ENCODE results near the gene TLE6.
"Not testable (repeated sequence)": the region's sequence is repeated elsewhere in the genome, so short reads cannot be mapped to it uniquely, and the experiment has no call there.

Gene TLE6

DNA sequence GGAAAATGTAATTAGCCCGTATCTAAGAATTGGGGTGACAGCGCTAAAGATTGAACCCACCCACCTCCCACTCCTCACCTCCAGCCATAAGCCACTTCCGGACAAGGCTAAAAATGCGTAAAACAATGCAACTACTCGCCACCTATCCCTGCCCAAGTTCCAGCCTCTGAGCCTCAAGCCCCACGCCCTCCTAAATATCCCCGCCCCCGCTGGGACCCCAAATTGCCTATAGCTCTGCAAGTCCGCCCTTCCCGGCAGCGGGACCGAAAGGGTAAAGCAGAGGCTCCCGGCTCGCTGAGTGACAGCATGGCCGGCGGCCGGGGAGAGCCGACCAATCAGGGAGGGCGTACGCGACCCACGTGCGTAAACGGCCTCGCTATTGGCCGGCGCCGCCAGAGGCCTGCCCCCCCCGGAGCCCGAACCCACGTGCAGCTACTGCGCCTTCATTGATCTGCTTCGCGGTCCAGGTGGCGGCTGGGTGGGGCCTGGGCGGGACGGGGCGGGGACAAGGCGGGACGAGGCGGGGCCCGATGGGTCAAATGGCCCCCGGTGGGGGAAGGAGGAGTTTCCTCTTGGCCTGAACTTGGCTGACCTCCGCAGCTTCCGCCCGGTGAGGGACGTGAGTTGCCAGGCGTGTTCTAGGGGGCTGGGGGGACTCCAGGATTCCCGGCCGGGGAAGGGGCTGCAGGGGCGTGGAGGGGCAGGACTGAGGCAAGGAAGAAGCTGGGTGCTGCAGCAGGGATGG lies at the start of gene TLE6:
Gene TLE6, plus strand, starts transcription at position 564 of the 745 bp plus-strand sequence. CDS start 670 bp downstream, outside the sequence.
- peak; percentile 96 for DNase-seq

DNA sequence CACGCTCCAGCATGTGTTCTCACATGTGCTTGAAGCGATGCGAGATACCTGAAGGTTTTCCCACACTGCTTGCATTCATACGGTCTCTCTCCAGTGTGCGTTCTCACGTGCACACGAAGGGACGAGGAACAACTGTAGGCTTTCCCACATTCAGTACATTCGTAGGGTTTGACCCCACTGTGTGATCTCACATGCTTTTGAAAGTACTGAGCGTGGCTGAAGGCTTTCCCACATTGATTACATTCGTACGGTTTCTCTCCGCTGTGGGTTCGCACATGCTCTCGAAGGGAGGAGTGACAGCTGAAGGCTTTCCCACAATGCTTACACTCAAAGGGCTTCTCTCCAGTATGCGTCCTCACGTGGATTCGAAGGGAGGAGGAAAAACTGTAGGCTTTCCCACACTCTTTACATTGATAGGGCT lies 43.9 kb upstream of the TLE6 start:
- DNase-seq, result no peak

DNA sequence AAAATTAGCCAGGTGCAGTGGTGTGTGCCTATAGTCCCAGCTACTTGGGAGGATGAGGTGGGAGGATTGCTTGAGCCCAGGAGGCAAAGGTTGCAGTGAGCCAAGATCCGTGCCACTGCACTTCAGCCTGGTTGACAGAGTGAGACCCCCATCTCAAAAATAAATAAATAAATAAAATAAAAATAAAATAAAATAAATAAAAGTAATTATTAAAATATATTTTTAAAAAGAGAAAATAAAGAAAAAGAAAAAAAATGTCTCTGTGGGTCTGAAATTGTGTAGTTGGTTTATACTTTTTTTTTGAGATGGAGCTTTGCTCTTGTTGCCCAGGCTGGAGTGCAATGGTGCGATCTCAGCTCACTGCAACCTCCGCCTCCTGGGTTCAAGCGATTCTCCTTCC lies 41.5 kb upstream of the TLE6 start:
- not testable (repeated sequence) for DNase-seq

DNA sequence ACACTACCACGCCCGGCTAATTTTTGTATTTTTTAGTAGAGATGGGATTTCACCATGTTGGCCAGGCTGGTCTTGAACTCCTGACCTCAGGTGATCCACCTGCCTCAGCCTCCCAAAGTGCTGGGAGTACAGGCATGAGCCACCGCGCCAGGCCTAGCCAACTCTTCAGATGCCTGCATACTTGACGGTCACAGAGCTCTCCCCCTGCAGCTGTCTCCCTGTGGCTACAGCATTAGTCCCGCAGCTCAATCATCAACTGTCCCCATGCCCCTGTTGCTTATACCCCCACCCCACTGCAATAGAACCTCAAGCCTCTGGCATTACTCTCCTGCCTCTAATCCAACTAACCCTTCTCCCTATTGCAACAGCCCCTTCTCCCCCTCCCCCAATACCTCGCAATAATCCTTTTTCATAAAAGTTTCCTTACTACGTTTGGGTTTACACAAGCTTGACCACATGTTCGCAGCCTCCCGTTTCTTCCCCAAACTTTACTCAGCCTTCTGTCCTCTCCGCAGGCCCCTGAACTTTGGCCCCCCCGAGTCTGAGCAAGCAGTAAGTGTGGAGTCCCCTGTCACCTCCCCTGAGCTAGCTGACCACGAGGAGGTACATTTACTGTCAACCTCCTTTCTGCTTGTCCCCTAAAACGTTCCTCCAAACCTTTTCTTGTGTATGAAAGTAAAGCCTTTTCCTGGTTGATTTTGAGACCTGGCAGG lies 34.3 kb upstream of the TLE6 start:
- no peak for DNase-seq

DNA sequence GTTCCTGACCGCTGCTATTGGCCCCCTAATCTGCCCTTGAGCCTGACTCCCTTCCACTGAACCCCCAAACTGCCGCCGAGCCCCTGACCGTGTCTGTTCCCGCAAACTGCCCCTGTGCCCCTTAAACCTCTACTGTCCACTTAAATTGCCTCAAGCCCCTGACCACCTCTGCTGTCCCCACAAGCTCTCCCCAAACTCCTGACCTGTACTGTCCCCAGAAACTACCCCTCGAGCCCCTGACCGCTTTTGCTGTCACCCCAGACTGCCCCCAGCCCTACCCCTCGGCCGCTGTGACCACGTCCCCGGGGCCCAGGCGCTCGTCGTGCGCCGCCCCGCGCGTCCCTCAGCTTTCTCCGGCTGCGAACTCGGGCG lies 33.0 kb upstream of the TLE6 start:
- no peak for DNase-seq

DNA sequence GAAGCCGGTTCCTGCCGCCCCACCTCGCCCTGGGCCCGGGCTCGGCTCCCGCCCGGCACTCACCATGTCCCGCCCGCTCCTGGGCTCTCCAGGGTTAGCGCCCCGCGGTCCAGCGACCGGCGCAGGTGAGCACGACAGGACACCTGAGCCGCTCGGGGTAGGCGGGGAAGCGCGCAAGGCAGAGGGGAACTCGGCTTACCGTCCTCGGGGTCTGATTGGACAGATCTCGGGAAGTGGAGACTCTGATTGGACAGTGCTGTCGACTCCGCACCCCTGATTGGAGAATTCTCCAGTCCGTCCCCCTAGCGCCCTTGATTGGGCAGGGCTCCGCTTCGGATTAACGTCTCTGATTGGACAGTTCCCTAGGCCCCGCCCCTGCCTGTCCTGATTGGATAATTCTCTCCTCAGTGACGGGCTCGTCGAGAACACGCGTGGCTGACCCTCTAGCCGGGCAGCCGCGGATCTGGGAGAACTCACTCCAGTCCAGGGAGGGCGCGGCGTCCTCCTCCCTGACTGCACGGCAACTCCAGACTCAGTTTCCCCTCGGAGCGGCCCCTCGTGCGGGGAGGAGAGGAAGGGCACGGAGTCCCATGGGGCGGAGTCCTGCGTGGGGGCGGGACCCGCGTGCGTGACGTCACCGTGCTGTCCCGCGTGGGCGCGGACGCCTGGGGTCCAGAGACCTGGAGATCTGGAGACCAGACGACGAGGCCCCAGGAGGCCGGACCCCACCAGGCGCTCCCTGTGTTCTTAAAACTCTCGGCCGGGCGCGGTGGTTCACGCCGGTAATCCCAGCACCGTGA lies 32.4 kb upstream of the TLE6 start, which contains the start of gene ZNF77:
Gene ZNF77, minus strand, starts transcription at position 197 of the 800 bp plus-strand sequence. Its CDS starts 131 bp downstream, at position 66.
- DNase-seq, result peak; percentile 99

DNA sequence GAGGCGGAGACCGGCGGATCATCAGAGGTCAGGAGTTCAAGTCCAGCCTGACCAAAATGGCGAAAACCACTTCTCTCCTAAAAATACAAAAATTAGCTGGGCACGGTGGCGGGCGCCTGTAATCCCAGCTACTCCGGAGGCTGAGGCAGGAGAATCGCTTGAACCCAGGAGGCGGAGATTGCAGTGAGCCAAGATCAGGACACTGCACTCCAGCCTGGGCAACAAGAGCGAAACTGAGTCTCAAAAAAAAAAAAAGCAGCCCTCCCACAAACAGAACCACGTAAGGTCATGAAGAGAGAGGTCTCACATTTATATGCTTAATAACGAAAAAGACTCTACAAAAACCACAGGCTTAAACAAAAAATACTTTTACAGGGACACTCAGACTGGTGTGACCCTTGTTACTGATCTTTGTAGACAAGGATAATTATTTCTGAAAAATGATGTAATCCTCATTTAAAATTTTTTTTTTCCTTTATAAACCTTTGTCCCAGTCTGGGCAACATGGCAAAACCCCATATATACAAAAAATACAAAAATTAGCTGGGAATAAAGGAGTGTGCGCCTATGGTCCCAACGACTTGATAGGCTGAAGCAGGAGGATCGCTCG lies 31.7 kb upstream of the TLE6 start:
- no peak for DNase-seq

DNA sequence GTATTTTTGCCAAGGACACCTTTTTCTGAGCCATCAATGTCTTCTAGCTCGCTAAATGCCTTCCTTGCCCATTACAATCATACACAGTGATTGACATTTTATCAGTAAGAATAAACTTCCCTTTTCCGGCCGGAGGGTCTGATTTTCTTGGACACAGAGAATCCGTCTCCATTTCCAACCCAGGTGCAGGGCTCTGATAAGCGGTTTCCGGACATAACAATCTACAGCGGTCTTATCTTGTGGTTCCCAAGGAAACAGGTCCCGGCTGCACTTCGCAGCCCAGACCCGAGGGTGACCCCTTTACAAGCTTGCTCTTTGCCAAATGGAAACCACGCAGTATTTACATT lies 27.5 kb upstream of the TLE6 start:
- DNase-seq, result peak; percentile 46

DNA sequence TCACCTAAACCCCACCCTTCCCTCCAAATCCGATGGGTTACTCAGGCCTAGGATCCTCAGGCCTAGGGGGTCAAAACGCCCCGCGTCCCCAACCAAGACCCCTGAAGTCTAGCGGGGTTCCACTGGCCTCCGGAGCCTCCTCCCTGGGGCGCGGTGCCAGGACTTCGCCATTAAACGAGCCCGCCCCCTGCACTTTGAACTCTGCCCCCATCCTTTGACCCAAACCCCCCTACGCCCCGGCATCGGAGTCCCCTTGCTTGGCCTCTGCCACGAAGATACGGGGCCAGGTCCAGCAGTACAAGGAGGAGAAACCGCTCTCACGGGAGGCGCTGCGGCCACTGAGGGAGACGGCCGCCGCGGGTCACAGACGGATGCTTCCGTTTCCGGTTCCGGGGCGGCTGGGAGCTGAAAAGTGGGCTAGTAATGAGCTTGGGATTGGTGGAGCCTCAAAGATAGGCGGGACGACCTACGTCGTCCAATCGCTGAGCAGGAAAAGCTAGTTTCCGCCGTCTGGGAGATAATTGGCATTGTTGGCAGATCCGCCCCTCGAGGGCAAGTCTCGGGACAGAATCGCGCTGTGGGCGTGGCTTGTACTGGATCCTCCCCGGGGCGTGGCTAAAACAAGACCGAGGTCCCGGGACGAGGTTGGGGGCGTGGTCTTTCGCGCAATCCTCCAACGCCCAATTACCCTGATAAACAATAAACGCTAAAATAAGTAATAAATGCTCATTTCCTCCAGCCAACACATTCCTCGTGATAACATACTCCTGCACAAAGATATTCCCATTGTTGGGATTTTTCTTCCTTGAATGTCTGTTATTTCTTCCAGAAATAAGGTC lies 26.9 kb upstream of the TLE6 start:
- peak; percentile 98 for DNase-seq

DNA sequence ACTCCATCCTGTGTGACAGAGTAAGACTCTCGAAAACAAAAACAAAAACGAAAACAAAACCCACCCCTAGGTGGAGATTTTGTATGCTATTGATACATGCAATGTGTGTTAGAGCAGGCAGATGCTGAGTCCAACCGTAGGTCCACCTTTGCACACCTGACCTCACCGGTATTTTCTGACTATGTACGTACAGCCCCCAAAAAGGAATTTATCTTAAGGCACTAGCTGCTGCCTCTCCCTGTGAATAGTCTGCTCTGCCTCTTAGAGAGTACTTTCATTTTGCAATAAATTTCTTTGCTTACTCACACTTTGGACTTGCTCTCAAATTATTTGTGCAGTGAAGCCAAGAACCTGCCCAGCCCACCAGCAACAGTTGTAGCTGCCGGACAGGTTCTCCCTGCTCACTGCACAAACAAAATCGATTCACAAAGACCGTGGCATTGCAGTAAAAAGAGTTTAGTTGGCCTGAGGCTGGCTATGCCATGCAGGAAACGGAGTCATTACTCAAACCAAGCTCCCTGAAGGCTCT lies 24.3 kb upstream of the TLE6 start:
- peak; percentile 65 for DNase-seq

DNA sequence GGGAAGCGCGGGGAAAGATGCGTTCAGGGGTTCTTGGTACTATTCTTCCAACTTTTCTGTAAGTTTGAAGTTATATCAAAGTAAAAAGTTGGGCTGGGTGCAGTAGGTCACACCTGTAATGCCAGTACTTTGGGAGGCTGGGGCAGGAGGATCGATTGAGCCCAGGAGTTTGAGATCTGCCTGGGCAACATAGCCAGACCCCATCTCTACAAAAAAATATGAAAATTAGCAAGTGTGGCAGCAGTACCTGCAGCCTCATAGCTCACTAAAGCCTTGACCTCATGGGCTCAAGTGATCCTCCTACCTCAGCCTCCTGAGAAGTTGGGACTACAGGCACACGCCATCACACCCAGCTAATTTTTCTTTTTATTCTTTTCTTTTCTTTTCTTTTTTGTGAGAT lies 20.2 kb upstream of the TLE6 start:
- no peak for DNase-seq

DNA sequence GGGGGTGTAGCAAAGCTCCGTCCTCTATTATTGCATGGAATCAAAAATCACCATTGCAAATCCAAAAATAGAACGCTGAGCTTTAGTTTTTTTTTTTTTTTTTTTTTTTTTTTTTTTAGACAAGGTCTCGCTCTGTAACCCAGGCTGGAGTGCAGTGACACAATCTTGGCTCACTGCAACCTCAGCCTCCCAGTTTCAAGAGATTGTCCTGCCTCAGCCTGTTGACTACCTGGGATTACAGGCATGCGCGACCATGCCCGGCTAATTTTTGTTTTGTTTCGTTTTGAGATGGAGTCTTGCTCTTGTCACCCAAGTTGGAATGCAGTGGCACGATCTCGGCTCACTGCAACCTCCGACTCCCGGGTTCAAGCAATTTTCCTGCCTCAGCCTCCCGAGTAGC lies 17.2 kb upstream of the TLE6 start:
- no peak for DNase-seq

DNA sequence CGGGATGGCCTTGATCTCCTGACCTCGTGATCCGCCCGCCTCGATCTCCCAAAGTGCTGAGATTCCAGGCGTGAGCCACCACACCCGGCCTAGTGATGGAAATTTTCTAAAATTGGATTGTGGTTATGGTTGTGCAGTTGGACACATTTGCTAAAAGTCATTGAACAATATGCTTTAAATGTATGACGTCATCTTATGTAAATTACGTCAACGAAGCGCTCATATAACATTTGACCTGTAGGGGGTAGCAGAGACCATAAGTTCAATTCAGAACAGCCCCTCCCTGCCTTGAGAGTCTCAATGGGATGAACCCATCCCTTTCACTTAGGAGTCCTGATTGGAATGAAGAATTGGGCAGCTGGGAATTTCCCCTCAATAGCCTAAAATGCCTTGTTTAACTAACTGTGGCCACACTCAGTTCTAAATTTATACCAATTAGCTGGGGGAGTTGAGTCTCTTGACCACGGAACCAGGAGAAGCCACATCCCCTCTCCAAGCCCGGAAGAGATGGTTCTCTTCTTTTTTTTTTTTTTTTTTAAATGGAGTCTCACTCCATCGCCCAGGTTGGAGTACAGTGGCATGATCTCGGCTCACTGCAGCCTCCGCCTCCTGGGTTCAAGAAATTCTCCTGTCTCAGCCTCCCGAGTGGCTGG lies 15.2 kb upstream of the TLE6 start:
- peak; percentile 73 for DNase-seq

DNA sequence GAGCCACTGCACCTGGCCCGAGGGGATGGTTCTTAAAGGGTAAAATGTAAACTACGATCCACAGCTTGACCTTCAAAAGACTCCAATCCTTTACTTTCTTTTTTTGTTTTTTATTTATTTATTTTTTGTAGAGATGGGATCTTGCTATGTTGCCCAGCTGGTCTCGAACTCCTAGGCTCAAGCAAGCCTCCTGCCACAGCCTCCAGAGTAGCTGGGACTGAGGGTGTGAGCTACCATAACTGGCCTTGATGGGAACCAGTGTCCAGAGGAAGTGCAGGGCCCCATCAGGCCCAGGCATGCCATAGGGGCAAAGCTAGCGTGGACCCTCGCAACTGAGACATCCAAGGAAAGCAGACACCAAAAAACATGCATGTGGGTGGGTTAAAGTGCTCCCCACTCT lies 14.2 kb upstream of the TLE6 start:
- no peak for DNase-seq

DNA sequence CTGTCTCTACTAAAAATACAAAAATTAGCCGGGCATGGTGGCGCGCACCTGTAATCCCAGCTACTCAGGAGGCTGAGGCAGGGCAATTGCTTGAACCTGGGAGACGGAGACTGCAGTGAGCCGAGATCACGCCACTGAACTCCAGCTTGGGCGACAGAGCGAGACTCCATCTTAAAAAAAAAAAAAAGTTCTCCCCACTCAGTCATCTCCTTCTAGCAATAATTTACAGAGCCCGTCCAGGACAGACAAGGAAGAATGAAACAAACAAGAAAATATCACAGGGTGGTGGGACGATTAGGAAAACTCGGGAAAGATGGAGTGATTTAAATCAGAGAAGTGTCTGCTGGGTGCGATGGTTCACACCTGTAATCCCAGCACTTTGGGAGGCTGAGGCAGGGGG lies 13.7 kb upstream of the TLE6 start:
- not testable (repeated sequence) for DNase-seq

DNA sequence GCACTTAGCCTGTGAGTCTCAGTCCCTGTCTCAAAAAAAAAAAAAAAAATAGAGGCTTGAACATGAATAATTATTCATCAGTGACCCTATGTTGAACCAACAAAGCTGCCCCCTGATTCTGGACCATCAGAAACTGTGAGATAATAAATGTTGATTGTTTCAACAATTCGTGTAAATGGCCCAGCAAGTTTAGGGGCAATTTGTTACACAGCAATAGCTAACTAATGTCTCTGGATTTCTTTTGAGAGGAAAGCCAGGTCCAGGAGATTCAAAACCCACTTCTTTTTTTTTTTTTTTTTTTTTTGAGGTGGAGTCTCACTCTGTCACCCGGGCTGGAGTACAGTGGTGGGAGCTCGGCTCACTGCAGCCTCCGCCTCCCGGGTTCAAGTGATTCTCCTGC lies 12.5 kb upstream of the TLE6 start:
- no peak for DNase-seq

DNA sequence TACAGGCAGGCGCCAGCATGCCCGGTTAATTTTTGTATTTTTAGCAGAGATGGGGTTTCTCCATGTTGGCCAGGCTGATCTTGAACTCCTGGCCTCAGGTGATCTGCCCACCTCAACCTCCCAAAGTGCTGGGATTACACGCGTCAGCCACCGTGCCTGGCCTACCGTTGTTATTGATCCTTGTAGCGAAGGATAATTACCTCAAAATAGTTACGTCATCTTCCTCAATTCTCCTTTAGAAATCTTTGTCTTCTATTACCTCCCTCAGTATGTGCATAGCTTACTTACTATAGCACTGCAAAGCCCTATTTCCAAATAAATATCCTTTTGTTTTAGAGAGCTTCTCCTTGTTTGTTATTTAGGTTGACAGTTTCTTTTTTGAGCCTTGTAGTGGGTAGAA lies 9.4 kb upstream of the TLE6 start:
- DNase-seq, result no peak

DNA sequence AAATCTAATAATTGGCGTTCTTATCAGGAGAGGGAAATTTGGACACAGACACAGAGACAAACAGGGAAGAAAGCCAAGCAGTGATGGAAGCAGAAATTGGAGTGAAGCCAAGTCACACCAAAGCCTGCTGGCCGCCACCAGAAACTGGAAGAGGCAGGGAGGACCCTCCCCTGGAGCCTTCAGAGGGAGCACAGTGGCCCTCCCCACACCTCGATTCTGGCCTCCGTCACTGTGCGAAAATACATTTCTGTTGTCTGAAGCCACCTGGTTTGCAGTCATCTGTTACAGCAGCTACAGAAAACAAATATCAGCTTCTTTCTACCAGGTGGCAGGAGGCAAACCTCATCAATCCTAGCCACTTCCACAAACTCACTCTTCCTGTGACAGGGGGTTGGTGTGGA lies 8.3 kb upstream of the TLE6 start:
- peak; percentile 89 for DNase-seq

DNA sequence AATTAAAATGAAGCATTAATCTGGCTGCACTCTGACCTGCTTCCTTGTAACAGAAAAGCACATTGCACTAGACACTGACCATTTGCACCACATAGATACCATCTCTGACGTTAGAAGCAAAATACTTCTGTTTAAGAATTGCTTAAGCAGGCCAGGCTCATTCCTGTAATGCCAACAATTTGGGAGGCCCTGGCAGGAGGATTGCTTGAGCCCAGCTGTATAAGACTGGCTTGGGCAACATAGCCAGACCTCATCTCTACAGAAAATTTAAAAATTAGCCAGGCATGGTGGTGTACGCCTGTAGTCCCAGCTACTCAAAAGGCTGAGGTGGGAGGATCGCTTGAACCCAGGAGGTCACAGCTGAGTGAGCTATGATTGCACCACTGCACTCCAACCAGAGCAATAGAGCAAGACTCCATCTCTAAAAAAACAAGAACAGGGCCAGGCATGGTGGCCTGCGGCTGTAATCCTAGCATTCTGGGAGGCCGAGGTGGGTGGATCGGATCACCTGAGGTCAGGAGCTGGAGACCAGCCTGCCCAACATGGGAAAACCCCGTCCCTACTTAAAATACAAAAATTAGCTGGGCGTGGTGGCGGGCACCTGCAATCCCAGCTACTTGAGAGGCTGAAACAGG lies 7.0 kb upstream of the TLE6 start:
- no peak for DNase-seq

DNA sequence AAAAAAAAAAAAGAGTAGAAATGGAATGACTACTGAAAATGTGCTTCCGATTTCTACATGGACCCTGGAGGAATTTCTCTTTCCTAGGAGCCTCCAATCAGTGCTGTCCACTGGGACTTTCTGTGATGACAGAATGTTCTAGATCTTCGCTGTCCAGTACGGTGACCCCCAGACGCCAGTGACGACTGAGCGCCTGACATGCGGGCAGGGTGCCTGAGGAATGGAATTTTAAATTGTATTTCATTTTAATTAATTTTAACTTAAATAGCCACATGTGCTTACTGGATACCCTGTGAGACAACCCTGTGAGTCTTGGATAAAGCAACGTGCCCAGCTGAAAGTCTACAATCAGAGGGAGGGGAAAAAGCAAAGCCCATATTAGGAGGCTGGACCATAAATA lies 4.1 kb upstream of the TLE6 start:
- no peak for DNase-seq
